Measurements from ENCODE around the gene FBXO15.

Gene FBXO15

DNA sequence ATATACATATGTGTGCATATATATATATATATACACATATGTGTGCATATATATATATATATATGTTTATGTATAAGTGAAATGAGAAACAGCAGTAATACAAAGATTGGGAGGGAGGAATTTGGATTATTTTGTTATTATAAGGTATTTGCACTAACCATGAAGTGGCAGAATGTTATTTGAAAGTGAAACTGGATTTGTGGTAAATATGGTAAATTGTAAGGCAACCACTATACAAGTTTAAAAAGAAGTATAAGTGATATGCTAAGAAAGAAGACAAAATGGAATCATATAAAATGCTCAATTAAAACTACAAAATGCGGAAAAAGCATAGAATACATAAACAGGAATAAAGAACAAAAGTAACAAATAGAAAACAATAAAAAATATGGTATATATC, 37.5 kb downstream of the FBXO15 start:
- DNase-seq, result no peak

DNA sequence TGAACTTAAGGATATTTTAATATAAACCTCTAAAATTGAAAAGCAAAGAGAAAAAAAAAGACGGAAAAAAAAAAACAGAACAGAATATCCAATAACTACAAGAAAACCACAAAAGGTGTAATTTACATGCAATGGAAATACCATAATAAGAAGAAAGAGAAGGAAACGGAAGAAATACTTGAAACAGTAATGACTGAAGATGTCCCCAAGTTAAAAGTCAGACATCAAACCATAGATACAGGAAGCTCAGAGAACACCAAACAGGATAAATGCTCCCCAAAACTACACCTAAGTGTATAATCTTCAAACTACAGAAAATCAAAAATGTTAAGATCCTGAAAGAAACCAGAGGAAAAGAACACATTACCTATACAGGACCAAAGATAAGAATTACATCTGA, 39.2 kb downstream of the FBXO15 start:
- DNase-seq, result no peak

DNA sequence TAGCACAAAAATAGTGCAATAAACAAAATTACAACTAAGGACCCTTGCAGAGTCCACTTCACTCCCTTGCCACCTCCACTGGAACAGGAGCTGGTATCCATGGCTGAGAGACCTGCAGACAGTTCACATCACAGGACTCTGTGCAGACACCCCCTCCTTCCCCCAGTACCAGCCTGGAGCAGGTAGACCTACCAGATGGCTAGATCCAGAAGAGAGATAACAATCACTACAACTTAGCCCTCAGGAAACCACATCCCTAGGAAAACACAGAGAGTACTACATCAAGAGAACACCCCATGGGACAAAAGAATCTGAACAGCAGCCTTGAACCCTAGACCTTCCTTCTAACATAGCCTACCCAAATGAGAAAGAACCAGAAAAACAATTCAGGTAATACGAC, 49.8 kb downstream of the FBXO15 start:
- DNase-seq, result no peak

DNA sequence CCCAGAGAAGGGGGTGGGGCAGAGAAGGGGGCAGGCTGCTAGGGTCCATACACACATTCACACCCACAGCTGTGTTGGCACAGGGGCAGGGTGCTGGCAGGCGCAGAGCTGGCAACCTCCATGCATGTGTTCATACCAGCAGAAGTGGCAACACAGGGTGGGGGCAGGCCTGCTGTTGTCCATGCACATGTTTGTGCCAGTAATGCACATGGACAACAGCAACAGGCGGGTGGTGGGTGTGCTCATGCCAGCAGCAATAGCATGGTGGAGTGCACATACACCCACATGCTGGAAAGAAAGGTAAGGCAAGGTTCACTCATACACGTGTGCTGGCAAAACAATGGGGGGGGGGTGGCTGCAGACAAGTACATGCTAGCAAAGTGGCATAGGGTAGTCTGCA, 54.7 kb downstream of the FBXO15 start:
- DNase-seq, result no peak

DNA sequence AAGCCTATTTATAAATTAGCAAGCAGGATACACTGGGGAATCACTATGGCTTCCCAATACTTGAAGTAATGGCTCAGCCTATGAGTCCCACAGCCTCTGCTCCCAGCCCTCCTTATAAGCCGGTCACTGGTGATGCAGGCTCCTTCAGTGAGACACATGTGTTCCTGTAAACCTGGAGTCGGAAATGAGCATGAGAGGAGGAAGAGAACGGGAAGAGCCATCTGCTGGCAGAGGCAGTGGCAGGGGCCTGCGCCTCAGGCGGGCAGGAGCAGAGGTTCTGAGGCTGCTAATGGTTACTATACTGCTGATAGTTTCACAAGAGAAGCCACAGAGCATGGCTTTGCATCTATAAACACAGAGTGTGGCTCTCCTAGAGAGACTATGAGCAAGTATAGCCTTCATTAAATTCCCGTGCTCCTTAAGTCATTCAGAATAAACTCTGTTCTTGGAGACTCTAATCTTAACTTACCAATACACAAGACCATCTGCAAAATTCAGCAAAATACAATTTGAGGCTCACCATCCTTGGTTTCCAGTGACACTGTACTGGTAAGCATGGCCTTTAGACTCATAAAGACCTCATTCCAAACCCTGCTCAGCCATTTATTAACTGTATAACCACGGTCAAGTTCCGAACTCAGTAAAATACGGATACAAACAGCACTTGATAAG, 63.3 kb downstream of the FBXO15 start:
- DNase-seq, result no peak

DNA sequence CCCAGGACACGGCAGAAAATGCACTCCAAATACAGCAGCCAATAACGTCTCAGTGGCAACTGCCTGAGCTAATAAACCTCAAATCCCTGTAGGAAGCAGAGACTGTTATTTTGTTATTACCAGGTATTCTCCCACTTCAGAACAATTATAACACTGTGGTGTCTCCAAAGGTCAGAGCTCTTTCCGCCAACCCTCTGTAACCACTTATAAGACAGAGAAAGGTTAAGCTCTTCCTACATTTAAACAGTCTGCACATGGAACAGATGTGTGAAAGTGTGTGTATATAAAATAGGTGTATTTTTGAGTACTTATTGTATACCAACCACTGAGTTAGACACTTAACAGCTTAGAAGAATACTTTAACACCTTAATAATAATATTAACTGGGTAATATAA, 64.1 kb downstream of the FBXO15 start:
- DNase-seq, result no peak

DNA sequence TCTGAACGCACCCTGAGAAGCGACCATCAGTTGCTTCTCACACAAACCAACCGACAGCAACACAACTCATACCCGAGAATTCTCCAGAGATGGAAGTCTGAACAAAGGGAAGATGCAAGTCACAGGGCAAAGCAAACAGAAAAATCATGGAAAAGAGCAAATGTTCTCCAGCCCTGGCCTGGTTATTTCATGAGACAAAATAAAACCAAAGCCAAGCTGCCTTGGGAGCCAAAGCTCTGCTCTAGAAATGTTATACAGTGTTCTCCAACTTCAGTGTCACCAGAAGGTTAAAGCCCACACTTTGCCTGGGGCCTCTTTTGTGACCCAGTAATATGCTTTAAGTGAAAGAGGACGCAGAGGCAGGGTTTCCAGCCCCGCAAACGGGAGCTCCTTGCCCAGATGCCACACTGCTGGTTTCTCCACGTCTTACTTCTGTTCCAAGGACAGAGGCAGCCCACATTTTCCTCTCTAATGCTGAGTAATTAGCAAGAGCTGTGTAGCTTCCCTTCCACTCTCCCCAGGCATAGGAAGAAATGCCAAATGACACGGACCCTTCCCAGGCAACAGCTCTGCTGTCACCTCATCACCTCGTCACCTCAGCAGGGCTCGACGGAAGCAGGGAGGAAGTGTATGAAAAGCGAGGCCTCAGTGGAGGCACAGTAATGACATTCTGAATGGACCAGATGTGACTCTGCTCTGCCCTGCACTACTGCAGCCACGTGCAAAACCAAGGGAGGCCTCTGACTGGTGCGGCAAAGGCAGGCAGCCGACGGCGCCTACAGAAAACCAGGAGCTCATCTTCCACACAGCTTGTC, 64.7 kb downstream of the FBXO15 start:
- DNase-seq, result no peak

DNA sequence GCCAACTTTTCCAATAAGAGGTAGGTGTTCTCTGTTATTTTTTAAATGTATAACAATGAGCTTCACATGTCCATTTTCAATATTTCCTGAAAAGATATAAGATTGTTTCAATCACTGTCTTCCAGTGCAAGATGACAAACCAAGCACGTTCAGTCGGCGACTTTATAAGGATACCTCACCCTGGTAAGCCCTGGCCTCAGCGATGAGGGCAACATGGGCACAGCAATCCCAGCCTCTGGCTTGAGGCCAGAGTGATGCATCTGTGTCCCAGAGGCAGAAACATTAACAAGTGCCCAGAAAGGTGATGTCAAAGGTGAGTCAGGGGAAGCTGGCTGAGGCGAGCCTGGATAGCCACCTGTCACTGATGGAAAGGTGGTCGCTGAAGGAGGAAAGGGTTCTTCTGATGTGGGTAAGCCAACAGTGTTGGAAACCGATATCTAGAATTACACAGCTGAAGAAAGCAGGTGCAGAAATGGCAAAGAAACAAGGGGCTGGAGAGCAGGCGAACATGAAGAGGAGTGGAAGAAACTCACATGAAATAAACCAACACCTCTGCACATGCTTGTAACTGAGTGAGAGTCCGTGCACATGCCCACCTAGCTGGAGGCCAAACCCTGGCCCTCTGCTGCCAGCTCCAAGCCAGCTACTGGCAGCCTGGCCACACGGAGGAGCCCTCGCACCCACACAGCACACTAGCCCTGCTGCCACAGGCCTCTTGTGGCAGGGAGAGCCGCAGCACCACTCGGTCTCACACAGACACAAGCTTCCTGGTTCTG, 65.5 kb downstream of the FBXO15 start:
- DNase-seq, result peak; percentile 73

DNA sequence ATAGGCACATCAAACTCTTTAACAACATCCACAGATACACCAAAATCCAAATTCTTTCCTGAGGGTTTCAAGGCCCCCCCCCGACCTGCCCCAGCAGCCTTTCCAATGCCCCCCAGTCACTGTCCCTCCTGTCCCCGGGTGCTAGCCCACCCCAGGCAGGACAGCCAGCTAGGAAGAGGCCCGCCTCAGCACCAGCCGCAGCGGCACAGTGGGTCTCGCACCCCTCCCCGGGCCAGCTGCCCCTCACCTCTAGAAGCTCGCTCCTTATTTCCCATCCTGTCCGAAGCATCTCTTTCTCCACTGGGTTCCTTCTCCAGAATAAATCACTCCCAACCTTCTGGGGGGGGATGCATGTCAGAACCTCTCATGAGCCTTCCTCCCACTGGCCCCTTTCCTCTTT, 69.4 kb downstream of the FBXO15 start:
- no peak for DNase-seq

DNA sequence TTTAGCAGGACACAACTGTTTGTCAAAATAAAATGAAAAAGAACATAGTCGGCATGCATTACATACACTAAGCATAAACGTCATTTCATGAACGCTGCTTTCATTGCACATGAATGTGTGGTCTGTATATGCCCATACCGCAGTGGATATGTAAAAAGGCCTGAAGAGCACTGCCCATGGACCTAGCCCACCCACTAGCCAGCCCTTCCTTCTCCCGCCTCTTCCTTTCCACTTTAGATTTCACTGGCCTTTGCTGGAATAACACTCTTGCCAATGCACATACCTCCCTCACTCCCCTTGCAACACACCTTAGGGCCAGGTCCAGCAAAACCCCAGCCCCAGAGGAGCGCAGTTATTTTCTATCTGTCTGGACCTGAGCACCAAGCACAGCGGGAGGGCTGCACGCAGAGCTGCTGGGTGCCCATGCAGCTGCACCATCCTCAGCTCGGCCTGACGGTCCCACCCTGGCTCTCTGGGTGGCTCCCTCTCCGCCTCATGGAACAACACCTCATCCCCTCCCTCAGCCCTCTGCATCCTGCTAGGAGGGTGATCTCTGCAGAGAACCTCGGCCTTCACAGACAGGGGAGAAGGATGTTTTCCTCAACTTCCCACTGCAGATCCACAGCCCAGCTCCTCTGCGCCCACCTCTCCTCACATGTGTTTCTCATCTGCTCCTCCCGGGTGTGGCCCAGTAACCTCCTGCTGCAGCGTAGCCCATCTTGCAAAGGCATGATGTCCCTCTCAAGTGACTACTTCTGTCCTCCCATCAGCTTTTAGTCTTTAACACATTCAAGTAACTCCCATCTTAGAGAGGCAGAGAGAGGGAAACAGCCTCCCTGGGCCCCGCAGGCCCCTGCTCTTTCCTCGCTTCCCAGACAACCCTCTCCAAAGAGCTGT, 72.7 kb downstream of the FBXO15 start:
- no peak for DNase-seq

DNA sequence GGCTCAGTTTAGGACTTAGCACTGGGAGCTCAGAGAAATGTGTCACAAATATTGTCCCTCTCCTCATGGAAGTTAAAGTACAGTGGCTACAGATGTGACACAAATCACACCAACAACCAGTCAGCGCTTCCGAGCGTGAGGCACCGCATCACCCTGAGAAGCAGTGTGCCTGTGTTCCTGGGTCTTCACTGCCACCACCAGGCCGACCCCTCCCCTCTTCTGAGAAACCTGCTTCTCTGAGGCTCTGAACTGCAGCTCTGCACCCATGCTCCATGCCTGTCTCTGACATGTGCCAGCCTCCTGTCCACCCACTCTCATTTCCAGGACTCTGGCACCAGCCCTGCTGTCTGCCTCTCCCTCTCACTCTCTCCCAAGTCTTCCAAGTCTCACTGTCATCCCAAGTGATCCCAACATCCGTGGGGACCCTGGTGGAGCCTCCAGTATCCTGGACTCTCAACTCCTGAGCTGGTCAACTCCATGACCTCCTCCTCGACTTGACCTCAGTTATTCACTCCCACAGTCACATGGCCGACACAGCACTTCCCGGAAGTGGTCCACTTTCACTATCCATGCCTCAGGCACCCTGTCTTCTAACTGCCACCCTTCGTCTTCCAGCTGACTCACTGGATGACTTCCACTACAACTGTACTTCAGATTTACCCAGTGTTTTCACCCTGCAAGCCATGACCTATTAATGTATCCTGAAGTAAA, 73.5 kb downstream of the FBXO15 start:
- no peak for DNase-seq

DNA sequence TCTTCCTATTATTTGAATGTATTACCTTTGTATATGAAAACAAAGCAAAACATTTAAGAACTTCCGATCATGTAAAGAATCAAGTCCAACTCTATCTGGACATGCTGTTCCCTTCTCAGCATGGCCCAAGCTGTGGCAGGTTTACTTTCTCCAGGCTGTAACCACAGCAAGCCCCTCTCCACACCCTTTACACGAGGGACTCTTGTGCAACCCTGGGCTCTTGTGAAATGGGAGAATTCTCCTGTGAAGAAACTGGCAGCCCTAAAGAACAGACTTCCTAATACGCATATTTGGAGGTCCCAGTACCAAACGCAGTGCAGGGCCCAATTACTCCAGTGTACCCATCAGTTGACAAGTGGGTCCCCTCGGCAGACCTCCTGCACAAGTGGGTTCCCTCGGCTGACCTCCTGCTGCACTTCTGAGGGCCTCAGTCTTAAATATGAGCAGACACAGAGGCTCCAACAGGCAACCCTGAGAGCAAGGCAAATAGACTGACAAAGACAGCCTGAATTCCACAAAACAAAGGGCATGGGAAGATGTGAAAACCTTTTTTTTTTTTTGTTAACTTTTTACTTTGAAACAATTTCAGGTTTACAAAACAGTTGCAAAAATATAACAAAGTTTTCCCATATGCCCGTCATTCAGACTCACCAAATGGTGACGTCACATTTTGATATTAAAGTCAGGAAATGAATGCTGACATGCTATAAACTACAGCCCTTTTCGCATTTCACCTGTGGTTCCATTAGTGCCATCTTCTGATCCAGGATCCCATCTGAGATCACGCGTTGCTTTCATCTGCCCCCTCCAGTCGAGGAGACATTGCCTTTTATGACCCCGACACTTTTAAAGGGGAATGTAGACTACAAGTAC, 78.2 kb downstream of the FBXO15 start:
- peak; percentile 33 for DNase-seq

DNA sequence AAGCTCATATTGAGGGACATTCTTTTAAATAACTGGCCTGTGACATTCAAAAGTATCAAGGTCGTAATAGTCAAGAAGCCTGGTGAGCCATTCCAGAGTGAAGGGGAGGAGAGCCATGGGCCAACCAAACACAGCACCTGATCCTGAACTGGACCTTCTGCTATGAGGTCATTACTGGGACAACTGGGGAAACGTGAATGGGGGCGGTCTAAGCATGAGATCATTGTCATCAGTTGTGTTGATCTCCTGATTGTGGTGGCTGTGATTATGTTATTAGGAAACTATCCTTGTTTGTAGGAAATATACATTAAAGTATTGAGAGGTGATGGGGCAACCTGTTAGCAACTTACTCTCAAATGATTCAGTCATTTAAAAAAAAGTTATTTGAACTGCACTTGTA, 79.3 kb downstream of the FBXO15 start:
- no peak for DNase-seq

DNA sequence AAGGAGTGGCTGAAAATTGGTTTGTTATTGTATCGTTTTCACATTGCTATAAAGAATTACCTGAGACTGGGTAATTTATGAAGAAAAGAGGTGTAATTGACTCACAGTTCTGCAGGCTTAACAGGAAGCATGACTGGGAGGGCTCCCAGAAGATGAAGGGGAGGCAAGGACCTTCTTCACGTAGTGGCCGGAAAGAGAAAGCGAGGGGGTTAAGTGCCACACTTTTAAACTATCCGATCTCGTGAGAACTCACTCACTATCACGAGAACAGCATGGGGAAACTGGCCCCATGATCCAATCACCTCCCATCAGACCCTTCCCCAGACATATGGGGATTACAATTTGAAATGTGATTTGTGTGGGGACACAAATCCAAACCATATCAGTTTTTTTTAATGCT, 81.6 kb downstream of the FBXO15 start:
- DNase-seq, result no peak

DNA sequence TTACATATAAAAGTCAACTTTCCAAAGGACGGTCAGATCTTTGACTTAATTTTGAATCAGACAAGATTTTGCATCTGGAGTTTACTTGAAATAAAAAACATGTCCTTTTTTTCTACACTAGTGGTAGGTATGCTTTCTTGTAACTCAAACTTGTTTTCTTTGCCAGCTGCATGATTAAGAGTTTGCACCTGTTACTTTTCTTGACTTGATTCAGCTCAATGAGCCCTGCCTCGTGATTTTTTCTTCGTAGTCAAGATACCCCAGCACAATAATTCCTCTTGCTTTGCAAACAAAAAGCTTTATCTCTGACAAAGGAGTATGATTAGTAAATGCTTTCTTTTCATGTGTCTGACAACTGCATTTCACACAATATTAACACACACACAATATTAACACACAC, 82.3 kb downstream of the FBXO15 start:
- DNase-seq, result no peak

DNA sequence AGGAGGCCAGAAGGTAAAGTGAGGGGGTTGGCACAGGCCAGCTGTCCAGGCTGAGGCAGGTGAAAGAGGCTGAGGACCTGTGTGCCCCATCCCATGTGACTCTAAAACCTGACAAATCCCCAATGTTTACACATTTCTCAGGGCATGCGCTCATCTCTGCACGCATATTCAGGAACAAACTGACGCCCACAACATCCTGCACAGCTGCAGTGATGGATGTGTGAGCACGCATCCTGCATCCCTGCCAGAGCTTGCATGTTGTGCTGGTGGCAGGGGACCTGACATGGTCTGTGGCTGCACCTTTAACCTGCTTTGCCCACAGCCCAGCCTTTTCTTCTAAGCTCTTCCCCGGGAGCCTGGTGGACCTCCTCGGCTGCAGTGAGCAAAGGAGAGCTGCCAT, 83.1 kb downstream of the FBXO15 start:
- DNase-seq, result peak; percentile 37

DNA sequence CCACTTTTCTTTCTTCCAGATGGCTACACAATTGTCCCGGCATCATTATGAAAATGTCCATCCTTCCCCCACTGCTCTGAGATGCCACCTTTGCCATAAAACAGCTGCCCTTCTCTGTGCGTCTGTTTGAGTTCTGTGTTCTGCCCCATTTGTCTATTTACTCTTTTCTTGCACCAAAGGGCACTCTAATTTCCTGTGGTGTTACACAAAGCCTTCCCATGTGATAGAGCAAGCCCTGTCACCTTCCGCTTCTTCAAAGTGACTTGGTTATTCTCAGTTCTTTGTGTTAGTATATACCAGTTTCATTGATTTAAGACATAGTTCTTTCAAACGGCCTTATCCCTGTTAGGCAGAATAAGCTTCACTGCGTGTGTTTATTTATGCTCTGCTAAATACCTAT, 84.1 kb downstream of the FBXO15 start:
- DNase-seq, result no peak

DNA sequence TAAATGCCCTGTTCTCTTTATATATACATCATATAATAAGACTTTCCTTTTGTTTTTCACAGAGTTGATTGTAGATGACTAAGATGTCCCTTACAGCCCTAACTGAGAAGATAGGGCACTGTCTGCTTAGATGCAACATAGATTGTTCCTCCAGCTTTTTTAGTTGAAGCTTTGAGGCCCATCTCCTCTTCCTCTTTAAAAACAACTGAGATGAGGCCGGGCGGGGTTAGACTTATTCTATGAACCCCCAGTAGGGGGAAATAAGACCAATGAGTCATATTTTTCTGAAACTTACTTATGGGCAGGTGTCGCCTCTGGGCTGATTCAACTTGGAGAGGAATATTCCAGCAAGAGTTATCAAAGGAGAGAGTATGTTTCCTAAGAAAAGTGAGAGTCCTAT, 84.6 kb downstream of the FBXO15 start:
- no peak for DNase-seq

DNA sequence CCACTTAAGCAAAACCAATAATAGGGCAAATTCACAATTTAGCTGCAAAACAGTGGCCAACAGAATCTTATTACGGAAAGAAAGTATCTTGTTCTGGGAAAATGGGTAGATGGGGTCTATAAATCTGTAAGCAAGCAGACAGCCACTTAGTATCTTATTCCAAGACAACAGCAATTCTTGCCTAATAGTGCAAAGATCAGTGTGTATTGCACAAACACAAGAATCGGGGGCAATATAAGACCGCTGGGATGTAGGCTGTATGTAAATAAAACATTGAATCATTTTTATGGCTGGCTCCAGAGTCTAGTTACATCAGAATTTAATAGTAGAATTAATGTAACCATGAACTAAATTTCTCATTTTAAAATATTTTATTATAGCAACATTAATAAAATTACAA, 85.6 kb downstream of the FBXO15 start:
- DNase-seq, result no peak

DNA sequence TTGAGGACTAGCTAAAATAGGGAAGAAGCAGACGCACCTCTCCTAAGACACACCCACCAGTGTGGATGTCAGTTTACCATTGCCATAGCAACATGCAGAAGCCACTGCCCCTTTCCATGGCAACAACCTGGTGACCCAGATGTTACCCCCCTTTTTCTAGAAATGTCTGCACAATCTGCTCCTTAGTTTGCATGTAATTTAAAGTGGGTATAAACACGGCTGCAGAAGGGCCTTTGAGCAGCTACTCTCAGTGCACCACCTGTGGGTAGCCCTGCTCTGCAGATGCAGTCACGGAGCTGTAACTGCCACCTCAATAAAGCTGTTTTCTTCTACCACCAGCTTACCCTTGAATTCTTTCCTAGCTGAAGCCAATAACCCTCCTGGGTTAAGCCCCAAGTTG, 87.1 kb downstream of the FBXO15 start:
- DNase-seq, result peak; percentile 37

DNA sequence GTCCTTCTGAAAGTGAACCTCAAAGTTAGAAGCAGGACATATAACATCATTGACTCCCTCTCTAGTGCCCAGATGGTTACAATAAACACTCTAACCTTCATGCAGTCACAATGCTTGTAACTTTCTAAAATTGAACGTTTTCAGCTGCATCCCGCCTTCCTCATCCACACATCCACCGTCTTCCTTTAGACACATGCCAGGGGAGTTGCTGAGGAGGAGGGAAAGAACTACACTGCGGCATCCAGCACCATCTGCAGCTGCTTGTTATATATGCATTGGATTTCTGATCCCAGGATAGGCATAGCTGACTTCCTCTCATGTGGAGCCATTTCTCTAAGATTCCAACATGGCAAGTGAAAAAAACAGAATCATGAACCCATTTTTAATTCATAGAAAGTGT, 96.8 kb downstream of the FBXO15 start:
- no peak for DNase-seq

All from CD4-positive, alpha-beta T cell treated with Interleukin-15 for 1 hour (primary cell).